Adrenal gland (tissue), 5 donors: ENCODE data around the gene BRD1.

Experiments used
- POLR2A ChIP-seq, 2 donors: fragments of 450-650 bp; IDR thresholded peaks; one replicate each; pipeline ENCODE4 v1.6.1; 2017; ENCODE audit warnings: antibody characterized with exemption in 2 of 2, mild to moderate bottlenecking in 2 of 2, moderate library complexity in 1 of 2
- TF ChIP-seq, protein P1 (sequence below), 6 experiments: fragments of 450-650 bp in 4 of 6; fragments of 200-600 bp in 2 of 6; sonication (generic) in 1 of 6; IDR thresholded peaks; 1 replicate in 5 of 6; 2 replicates in 1 of 6; pipeline versions ENCODE4 v1.5.1 to v1.8.0; 2016 to 2021; ENCODE audit warnings: antibody characterized with exemption in 6 of 6, mild to moderate bottlenecking in 2 of 6, moderate library complexity in 1 of 6
- donor health status: DM: no; HTN: no; CAD: no.

DNA sequence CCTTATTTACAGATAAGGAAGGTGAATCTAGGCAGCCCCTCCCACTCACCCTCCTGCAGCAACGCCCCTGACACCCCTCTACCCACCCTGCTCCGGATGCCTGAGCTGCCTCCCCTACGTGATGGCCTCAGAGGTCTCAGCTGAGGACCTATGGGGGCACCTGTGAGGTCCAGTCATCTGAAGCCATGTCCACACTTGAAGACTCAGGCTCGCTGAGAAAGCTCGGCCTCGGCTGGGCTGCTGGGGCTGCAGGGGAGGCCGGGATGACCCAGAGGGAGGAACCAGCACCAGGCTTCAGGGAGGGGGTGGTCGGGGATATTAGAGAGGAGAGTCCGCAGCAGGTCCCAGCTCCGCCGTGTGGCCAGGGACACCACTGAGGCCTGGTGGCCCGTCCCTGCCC, 92.8 kb downstream of the BRD1 start:
- TF ChIP-seq, protein P1, sequence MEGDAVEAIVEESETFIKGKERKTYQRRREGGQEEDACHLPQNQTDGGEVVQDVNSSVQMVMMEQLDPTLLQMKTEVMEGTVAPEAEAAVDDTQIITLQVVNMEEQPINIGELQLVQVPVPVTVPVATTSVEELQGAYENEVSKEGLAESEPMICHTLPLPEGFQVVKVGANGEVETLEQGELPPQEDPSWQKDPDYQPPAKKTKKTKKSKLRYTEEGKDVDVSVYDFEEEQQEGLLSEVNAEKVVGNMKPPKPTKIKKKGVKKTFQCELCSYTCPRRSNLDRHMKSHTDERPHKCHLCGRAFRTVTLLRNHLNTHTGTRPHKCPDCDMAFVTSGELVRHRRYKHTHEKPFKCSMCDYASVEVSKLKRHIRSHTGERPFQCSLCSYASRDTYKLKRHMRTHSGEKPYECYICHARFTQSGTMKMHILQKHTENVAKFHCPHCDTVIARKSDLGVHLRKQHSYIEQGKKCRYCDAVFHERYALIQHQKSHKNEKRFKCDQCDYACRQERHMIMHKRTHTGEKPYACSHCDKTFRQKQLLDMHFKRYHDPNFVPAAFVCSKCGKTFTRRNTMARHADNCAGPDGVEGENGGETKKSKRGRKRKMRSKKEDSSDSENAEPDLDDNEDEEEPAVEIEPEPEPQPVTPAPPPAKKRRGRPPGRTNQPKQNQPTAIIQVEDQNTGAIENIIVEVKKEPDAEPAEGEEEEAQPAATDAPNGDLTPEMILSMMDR (IDR thresholded peaks at IDR 0.05) = no peak
- no peak for TF ChIP-seq POLR2A (IDR thresholded peaks at IDR 0.05)
